Stimulated activated CD8-positive, alpha-beta memory T cell treated with anti-CD3 and anti-CD28 coated beads, Interleukin-15, amount 100 ng/mL, for 48 hours (primary cell): ENCODE measurements around the gene TSC22D2.
"Not testable (repeated sequence)": the region's sequence is repeated elsewhere in the genome, so short reads cannot be mapped to it uniquely, and the experiment has no call there.

Experiments
- DNase-seq, 2 donors: peaks; one replicate each; pipeline ENCODE4 v3.0.0-alpha.2; 2020; ENCODE audit warnings: low read depth in 2 of 2

Gene TSC22D2

GRCh38 chr3:150447631-150448465 is 39.8 kb downstream of the TSC22D2 start:
- DNase-seq: no peak

GRCh38 chr3:150449169-150449721 is 41.1 kb downstream of the TSC22D2 start:
- no peak for DNase-seq

- no peak for DNase-seq
Observed at GRCh38 chr3:150450916-150451315, 42.8 kb downstream of the TSC22D2 start.

- no peak for DNase-seq
Observed at GRCh38 chr3:150451329-150452048, 43.4 kb downstream of the TSC22D2 start.

GRCh38 chr3:150453353-150453752 is 45.3 kb downstream of the TSC22D2 start:
- DNase-seq: no peak

GRCh38 chr3:150454085-150454484 is 46.0 kb downstream of the TSC22D2 start:
- DNase-seq: no peak

GRCh38 chr3:150454622-150455021 is 46.5 kb downstream of the TSC22D2 start:
- DNase-seq: no peak

GRCh38 chr3:150455341-150455740 is 47.2 kb downstream of the TSC22D2 start:
- no peak for DNase-seq

GRCh38 chr3:150458001-150458400 is 49.9 kb downstream of the TSC22D2 start:
- DNase-seq: no peak

- no peak for DNase-seq
Observed at GRCh38 chr3:150460484-150460883, 52.4 kb downstream of the TSC22D2 start.

GRCh38 chr3:150461399-150461798 is 53.3 kb downstream of the TSC22D2 start:
- no peak for DNase-seq

- DNase-seq: no peak
Observed at GRCh38 chr3:150462108-150462507, 54.0 kb downstream of the TSC22D2 start.

GRCh38 chr3:150464684-150465083 is 56.6 kb downstream of the TSC22D2 start:
- no peak for DNase-seq

- DNase-seq: no peak
Observed at GRCh38 chr3:150467381-150467780, 59.3 kb downstream of the TSC22D2 start.

- no peak for DNase-seq
Observed at GRCh38 chr3:150469031-150469930, 61.2 kb downstream of the TSC22D2 start.

GRCh38 chr3:150469931-150470740 is 62.0 kb downstream of the TSC22D2 start:
- no peak for DNase-seq

GRCh38 chr3:150472421-150472820 is 64.3 kb downstream of the TSC22D2 start:
- no peak for DNase-seq

GRCh38 chr3:150473161-150473560 is 65.1 kb downstream of the TSC22D2 start:
- DNase-seq: not testable (repeated sequence)

- no peak for DNase-seq
Observed at GRCh38 chr3:150479370-150479769, 71.3 kb downstream of the TSC22D2 start.

- DNase-seq: no peak
Observed at GRCh38 chr3:150480877-150481276, 72.8 kb downstream of the TSC22D2 start.

GRCh38 chr3:150483226-150483625 is 75.1 kb downstream of the TSC22D2 start:
- DNase-seq: no peak
